Measurements from ENCODE around the gene GJB2. TPM values are rescaled to one million over a fixed set of nuclear protein-coding genes. Genes with fewer than 3 reads are reported as not detected.

GJB2 gene
- total RNA-seq, 2 donors from 2014 or later = 41.5 to 50.4 TPM

DNA sequence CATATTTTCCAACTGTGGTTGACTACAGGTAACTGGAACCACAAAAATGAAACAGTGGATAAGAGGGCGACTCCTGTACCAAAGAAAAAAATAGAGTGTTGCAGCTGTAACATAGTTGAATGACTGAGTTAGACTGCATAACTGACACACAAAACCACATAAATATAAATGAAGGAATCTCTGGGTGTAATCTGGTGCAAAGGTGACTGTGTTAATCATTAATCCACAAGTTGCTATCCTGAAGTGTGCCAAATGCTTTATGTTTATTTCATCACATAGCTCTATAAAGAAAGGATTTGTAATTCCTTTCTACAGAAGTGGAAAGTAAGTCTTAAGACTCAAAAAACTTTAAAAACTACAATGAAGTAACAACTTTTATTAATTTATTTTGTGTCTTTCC is 6.0 kb upstream of the GJB2 start:
- TF ChIP-seq, protein P1, sequence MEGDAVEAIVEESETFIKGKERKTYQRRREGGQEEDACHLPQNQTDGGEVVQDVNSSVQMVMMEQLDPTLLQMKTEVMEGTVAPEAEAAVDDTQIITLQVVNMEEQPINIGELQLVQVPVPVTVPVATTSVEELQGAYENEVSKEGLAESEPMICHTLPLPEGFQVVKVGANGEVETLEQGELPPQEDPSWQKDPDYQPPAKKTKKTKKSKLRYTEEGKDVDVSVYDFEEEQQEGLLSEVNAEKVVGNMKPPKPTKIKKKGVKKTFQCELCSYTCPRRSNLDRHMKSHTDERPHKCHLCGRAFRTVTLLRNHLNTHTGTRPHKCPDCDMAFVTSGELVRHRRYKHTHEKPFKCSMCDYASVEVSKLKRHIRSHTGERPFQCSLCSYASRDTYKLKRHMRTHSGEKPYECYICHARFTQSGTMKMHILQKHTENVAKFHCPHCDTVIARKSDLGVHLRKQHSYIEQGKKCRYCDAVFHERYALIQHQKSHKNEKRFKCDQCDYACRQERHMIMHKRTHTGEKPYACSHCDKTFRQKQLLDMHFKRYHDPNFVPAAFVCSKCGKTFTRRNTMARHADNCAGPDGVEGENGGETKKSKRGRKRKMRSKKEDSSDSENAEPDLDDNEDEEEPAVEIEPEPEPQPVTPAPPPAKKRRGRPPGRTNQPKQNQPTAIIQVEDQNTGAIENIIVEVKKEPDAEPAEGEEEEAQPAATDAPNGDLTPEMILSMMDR (IDR thresholded peaks at IDR 0.05) = no peak
- intact Hi-C loops (cut with DNase I) = loop anchor here (5.0 to 10.0 kb wide), 2 partner anchors 289 to 726 kb away; no protein-coding TSS in a partner anchor
- Histone ChIP-seq H3K9ac (ENCODE audit: low read depth in 2 of 2, low read length in 2 of 2) (no peak overlapping the region), H3K4me3 (no peak overlapping the region), H3K4me1 (peaks cover 4% of the 10 kb centered on the region), H3K36me3 (no peaks in the 10 kb centered on the region), H3K27me3 (peaks cover 20% of the 10 kb centered on the region), H3K9me3 (no peaks in the 10 kb centered on the region), H3K27ac (no peak overlapping the region)
- no peak for DNase-seq

DNA sequence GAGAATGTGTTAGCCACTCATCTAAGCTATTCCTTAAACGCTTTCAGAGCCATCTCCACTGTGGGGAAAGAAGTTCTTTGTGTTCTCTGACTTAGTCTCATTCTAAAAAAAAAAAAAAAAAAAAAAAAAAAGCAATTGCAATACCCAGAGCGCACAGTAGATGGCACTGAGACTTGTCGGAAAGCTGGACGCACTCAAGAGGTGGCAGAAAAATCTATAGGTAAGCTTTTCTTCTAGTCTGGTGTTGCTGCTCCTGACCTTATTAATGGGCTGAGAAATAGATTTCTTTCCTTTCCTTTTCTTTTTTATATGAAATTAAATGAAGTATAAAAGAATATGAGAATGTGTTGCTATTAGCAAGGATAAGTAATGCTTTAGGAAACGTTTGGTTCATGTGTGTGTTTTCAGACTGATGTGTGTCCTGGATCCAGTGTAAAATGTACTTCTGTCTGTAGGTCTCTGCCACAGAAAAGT is 4.7 kb upstream of the GJB2 start:
- H3K9ac ChIP-seq (ENCODE audit: low read depth in 2 of 2, low read length in 2 of 2) = peak overlapping the region in 1 of 2 donors; percentile 21
- no peaks in the 10 kb centered on the region for H3K9me3 ChIP-seq
- H3K27ac ChIP-seq = no peak overlapping the region
- H3K27me3 ChIP-seq = peaks cover 34% of the 10 kb centered on the region
- TF ChIP-seq, protein P1 (IDR thresholded peaks at IDR 0.05) = peak; percentile 87
- H3K4me3 ChIP-seq = no peak overlapping the region
- intact Hi-C loops (cut with DNase I) = loop anchor here (5.0 to 10.0 kb wide), 2 partner anchors 290 to 727 kb away; no protein-coding TSS in a partner anchor
- no peak for DNase-seq
- H3K4me1 ChIP-seq = peaks cover 5% of the 10 kb centered on the region
- no peaks in the 10 kb centered on the region for H3K36me3 ChIP-seq

DNA sequence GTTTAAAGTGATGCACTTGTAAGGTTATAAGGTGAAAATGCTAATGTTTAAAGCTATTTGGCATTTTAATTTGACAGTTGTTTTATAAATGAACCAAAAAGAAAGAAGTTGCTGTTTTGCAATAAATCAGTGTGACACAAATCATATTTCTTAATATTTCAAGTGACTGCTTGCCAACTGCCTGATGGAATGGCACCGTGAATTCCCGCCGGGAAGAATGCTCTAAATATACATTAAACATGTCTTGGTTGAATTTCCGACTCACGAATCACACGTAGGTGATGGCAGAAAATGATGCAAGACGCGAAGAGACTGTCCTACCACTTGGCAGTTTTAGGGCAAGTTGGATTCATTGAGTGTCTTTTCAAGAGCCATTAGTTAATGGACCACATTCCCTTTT is 3.1 kb upstream of the GJB2 start:
- H3K36me3 ChIP-seq = no peaks in the 10 kb centered on the region
- H3K9me3 ChIP-seq = no peaks in the 10 kb centered on the region
- H3K9ac ChIP-seq (ENCODE audit: low read depth in 2 of 2, low read length in 2 of 2) = no peak overlapping the region
- DNase-seq = no peak
- H3K4me1 ChIP-seq = peaks cover 5% of the 10 kb centered on the region
- peaks cover 34% of the 10 kb centered on the region for H3K27me3 ChIP-seq
- intact Hi-C loops (cut with DNase I) = loop anchor here (5.0 to 10.0 kb wide), 2 partner anchors 292 to 729 kb away; no protein-coding TSS in a partner anchor
- TF ChIP-seq, protein P1 (IDR thresholded peaks at IDR 0.05) = no peak
- no peak overlapping the region for H3K27ac ChIP-seq
- H3K4me3 ChIP-seq = no peak overlapping the region

DNA sequence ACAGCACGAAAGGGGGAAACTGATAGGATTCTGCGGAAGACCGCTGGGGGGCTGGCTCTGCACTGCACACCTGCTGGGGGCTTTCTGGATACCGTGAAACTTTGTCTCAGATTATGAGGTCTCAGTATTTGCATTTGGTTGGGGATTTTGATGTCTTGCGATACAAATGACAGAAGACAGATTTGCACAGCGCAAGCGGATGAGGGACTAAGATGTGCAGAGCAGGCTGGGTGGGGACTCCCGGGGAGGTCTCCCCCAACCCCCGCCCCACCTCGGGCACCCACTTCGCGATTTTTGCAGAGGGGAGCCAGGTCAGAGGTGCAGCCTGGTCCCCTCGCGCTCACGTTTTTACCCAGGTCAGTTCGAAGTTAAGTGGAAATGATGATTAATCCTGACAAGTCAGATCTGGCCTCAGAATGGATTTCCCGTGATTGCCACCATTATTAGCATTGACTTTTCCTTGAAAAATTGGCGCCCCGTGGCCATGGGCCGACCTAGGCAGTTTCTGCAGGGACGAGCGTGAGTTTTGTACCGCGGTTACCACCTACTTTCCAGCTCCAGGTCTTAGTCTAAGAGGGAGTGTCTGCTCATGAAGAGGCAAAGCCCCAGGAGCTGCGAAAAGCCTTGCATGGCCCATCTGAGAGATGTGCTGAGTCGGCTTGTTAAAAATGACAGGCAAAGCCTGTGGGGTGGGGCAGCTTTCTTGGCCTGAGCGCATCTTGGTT is 1.3 kb upstream of the GJB2 start:
- peaks cover 5% of the 10 kb centered on the region for H3K4me1 ChIP-seq
- TF ChIP-seq, protein P1 (IDR thresholded peaks at IDR 0.05) = no peak
- intact Hi-C loops (cut with DNase I) = loop anchor here (10.0 kb wide), 1 partner anchor 731 kb away; no protein-coding TSS in a partner anchor

DNA sequence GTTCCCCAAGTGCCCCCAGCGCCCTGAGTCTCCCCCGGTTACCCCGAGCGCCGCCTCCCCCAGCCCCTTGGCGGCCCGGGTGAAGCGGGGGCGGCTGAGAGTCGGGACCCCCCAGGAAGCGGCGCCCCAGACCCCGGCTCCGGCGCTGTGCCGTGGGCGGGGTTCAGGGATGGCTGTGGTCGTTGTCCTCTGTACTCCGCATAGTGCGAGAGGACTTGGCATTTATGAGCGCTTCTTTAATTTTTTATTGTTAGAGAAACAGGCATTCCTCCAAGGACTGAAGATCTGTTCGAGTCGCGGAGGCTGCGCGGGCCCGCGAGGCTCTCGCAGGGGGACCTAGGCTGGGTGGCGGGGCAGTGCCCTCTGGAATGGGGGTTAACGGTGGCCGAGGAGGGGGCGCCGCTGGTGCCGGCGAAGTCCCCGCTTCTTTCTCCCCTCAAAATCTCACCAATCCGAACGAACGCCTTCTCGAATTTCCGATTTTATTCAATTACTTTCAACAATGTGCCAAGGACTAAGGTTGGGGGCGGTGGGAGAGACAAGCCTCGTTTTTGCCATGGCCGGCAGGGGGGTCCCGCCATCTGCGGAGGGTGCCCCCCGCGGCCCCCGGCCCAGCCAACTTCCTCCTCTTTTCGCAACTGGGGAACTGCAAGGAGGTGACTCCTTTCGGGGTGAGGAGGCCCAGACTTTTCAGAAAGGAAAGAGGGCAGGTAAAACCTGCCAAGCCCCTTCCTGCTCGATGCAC is 596 bp upstream of the GJB2 start:
- no peak for DNase-seq
- Histone ChIP-seq H3K4me1 (peaks cover 5% of the 10 kb centered on the region), H3K27ac (no peak overlapping the region), H3K9me3 (no peaks in the 10 kb centered on the region), H3K4me3 (peak overlapping the region; percentile 71), H3K27me3 (peaks cover 34% of the 10 kb centered on the region), H3K9ac (ENCODE audit: low read depth in 2 of 2, low read length in 2 of 2) (peak overlapping the region in 1 of 2 donors; percentile 38), H3K36me3 (no peaks in the 10 kb centered on the region)
- TF ChIP-seq, protein P1 (IDR thresholded peaks at IDR 0.05) = no peak
- intact Hi-C loops (cut with DNase I) = loop anchor here (10.0 kb wide), 1 partner anchor 731 kb away; no protein-coding TSS in a partner anchor

More for the DNA sequence above, 1.3 kb upstream of the GJB2 start:
- no peaks in the 10 kb centered on the region for H3K9me3 ChIP-seq
- H3K36me3 ChIP-seq = no peaks in the 10 kb centered on the region
- no peak overlapping the region for H3K27ac ChIP-seq
- no peak overlapping the region for H3K9ac ChIP-seq (ENCODE audit: low read depth in 2 of 2, low read length in 2 of 2)
- DNase-seq = no peak
- H3K4me3 ChIP-seq = no peak overlapping the region
- H3K27me3 ChIP-seq = peaks cover 34% of the 10 kb centered on the region

Measured in colonic mucosa (tissue), 4 donors.